ENCODE data around the gene TIGD1. TPM values are rescaled to one million over a fixed set of nuclear protein-coding genes. Genes with fewer than 3 reads are reported as not detected.

Gene TIGD1
- total and polyA plus RNA-seq, 11 donors = 0.99 to 3.8 (median 1.6) TPM

- DNase-seq = no peak
- no peak for ATAC-seq
- H3K4me3 ChIP-seq = no peak overlapping the region
- TF ChIP-seq POLR2A (IDR thresholded peaks at IDR 0.05) = no peak
- TF ChIP-seq, protein P1, sequence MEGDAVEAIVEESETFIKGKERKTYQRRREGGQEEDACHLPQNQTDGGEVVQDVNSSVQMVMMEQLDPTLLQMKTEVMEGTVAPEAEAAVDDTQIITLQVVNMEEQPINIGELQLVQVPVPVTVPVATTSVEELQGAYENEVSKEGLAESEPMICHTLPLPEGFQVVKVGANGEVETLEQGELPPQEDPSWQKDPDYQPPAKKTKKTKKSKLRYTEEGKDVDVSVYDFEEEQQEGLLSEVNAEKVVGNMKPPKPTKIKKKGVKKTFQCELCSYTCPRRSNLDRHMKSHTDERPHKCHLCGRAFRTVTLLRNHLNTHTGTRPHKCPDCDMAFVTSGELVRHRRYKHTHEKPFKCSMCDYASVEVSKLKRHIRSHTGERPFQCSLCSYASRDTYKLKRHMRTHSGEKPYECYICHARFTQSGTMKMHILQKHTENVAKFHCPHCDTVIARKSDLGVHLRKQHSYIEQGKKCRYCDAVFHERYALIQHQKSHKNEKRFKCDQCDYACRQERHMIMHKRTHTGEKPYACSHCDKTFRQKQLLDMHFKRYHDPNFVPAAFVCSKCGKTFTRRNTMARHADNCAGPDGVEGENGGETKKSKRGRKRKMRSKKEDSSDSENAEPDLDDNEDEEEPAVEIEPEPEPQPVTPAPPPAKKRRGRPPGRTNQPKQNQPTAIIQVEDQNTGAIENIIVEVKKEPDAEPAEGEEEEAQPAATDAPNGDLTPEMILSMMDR (IDR thresholded peaks at IDR 0.05) = no peak
- no peaks in the 10 kb centered on the region for H3K9me3 ChIP-seq
- no peaks in the 10 kb centered on the region for H3K27me3 ChIP-seq
- intact Hi-C loops (cut with DNase I) = no loop called here
- peaks cover 0 to 78% (median 47%) of the 10 kb centered on the region in 9 donors for H3K36me3 ChIP-seq
- 97 to 100% (median 100%) methylated on average over 1 of the region's 1 CpG for WGBS, 4 donors
- H3K27ac ChIP-seq = no peak overlapping the region
- peaks cover 0 to 3% (median 0%) of the 10 kb centered on the region in 12 donors for H3K4me1 ChIP-seq
Measured at GRCh38 chr2:232575404-232575746, 25.0 kb upstream of the TIGD1 start.

- 90 to 95% (median 93%) methylated on average over 5 of the region's 5 CpGs for WGBS, 4 donors
- Histone ChIP-seq H3K36me3 (peaks cover 0 to 82% (median 53%) of the 10 kb centered on the region in 9 donors), H3K4me1 (peaks cover 0 to 3% (median 0%) of the 10 kb centered on the region in 12 donors), H3K27ac (no peak overlapping the region), H3K27me3 (no peaks in the 10 kb centered on the region), H3K9me3 (no peaks in the 10 kb centered on the region), H3K4me3 (no peak overlapping the region)
- no peak for ATAC-seq
- intact Hi-C loops (cut with DNase I) = no loop called here
- DNase-seq = no peak
- TF ChIP-seq, protein P1 (IDR thresholded peaks at IDR 0.05) = no peak
- no peak for TF ChIP-seq POLR2A (IDR thresholded peaks at IDR 0.05)
Measured at GRCh38 chr2:232574674-232575403, 24.5 kb upstream of the TIGD1 start.

- no peaks in the 10 kb centered on the region for H3K27me3 ChIP-seq
- TF ChIP-seq POLR2A (IDR thresholded peaks at IDR 0.05) = no peak
- TF ChIP-seq, protein P1 (IDR thresholded peaks at IDR 0.05) = no peak
- H3K9me3 ChIP-seq = no peaks in the 10 kb centered on the region
- 93 to 96% (median 96%) methylated on average over 8 of the region's 8 CpGs for WGBS, 4 donors
- H3K4me3 ChIP-seq = no peak overlapping the region
- H3K36me3 ChIP-seq = peaks cover 0 to 88% (median 62%) of the 10 kb centered on the region in 9 donors
- H3K27ac ChIP-seq = no peak overlapping the region
- H3K4me1 ChIP-seq = no peaks in the 10 kb centered on the region
- DNase-seq (no peak), ATAC-seq (no peak)
- intact Hi-C loops (cut with DNase I) = no loop called here
Measured at GRCh38 chr2:232573771-232574435, 23.5 kb upstream of the TIGD1 start.

DNA sequence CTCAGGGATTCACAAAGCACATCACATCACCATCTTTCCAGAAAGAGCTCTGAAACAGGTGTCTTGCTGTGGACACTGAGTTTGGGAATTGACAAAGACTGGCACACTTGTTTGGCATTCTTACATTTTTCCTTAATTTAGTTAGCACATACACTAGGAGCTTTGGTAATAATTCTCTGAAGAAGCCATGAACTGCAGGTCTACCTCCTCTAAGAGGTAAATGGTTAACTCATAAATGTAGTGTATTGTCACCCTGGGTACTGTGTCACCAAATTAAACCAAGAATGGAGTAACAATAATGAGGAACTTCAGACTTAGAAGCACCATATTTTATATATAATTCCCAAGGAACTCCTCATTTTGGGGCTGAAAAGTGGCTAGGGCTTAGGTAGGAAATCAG is 22.7 kb upstream of the TIGD1 start:
- intact Hi-C loops (cut with DNase I) = no loop called here
- H3K4me1 ChIP-seq = peaks cover 0 to 7% (median 0%) of the 10 kb centered on the region in 12 donors
- H3K9me3 ChIP-seq = no peaks in the 10 kb centered on the region
- H3K27ac ChIP-seq = no peak overlapping the region
- ATAC-seq = no peak
- H3K27me3 ChIP-seq = no peaks in the 10 kb centered on the region
- no peak overlapping the region for H3K4me3 ChIP-seq
- no peak for DNase-seq
- TF ChIP-seq POLR2A (IDR thresholded peaks at IDR 0.05) = no peak
- TF ChIP-seq, protein P1 (IDR thresholded peaks at IDR 0.05) = no peak
- peaks cover 0 to 96% (median 71%) of the 10 kb centered on the region in 9 donors for H3K36me3 ChIP-seq
